Stimulated activated CD4-positive, alpha-beta T cell treated with anti-CD3 and anti-CD28 coated beads, Interleukin-1b, Interleukin-23, amount 100 ng/mL, for 48 hours (primary cell): ENCODE measurements around the gene IL4R.
"Not testable (repeated sequence)": the region's sequence is repeated elsewhere in the genome, so short reads cannot be mapped to it uniquely, and the experiment has no call there.

Experiments used
- DNase-seq: peaks from one replicate; pipeline ENCODE4 v3.0.0-alpha.2; 2020

IL4R gene

DNA sequence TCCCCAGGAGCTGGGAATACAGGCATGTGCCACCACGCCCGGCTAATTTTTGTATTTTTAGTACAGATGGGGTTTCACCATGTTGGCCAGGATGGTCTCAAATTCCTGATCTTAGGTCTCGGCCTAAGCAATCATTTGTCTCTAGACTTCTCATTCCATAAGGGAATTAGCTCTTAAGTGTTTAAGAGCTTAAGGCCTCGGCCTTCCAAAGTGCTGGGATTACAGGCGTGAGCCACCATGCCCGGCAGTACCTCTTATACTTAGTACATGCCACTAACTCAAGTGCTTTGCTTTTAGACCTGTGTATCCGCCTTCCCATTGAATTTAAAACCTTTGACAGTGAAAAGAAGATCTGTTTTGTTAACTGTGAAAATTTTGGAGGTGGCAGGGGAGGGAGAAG is 71.6 kb downstream of the IL4R start:
- DNase-seq = no peak

DNA sequence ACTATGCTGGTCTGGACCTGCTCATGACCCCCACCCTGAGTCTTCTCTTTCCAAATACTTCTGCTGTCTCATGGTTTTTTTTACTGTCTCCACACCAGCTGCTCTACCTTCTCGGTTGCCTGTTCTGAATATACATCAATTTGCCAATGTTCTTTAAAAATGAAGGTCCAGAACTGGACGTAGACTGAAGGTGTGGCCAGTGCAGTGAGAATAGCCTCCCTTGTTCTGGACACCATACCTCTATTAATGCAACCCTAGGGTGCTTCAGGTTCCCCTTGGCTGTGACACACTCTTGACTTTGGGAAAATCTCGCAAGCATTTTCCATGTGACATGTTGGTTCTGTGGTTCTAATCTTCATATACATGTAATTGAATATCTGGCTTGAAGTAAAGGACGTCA is 72.9 kb downstream of the IL4R start:
- no peak for DNase-seq

DNA sequence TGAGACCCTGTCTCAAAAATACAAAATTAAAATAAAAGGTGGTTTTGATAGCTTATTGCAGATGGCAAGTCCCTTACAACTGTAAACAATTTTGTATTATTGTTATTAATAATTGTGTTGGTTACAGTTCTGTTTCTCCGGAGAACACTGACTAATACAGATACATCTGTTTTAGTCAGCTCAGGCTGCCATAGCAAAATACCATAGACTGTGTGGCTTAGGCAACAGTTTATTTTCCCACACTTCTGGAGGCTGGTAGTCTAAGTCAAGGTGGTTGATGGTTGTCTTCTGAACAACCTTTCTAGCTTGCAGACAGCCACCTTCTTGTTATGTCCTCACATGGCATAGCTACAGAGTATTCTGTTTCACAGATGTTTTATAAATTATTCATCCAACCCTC is 74.0 kb downstream of the IL4R start:
- no peak for DNase-seq

DNA sequence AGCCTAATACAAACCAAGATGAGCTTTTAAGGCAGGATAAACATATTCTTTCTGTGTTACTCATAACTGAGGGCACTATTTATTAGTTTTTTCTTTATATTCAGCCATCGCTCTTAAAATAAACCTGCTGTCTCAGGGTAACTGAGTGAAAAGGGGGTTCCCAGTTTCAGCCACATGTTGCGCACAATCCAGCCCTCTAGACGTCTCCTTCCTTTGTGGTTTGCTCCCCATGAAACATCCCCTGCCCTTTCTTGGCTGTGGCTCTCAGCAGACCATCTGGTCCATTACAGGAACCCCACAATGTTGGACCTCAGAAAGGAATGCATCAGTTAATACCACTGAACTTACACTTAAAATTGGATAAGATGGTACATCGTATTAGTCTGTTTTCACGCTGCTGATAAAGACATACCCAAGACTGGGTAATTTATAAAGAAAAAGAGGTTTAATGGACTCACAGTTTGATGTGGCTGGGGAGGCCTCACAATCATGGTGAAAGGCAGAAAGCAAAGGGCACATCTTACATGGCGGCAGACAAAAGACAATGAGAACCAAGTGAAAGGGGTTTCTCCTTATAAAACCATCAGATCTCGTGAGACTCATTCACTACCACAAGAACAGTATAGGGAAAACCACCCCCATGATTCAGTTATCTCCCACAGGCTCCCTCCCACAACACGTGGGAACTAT is 75.6 kb downstream of the IL4R start:
- no peak for DNase-seq

DNA sequence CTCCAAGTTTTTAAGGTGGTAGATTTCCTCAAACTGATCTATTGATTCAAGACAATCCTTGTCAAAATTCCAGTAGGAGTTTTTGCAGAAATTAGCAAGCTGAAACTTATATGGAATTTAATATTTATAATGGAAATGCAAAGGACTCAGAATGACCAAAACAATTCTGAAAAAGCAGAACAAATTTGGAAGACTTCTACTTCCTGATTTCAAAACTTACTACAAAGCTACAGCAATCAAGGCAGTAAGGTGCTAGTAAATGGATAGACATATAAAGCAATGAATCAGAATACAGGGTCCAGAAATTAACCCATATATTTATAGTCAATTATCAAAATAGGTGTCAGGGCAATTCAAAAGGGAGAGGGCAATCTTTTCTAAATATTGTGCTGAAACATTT is 76.4 kb downstream of the IL4R start:
- no peak for DNase-seq

DNA sequence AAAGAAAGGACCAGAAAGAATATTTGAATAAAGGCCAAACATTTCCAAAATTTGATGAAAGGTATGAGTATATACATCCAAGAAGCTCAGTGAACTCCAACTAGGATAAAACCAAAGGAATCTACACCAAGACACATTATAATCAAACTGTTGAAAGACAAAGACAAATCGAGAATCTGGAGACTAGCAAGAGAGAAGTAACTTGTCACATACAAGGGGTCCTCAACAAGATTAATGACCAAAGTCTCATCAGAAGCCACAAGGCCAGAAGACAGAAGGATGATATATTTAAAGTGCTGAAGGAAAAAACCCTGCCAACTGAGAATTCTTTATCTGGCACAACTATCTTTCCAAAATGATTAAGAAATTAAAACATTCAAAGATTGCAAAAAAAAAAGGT is 78.9 kb downstream of the IL4R start:
- no peak for DNase-seq

DNA sequence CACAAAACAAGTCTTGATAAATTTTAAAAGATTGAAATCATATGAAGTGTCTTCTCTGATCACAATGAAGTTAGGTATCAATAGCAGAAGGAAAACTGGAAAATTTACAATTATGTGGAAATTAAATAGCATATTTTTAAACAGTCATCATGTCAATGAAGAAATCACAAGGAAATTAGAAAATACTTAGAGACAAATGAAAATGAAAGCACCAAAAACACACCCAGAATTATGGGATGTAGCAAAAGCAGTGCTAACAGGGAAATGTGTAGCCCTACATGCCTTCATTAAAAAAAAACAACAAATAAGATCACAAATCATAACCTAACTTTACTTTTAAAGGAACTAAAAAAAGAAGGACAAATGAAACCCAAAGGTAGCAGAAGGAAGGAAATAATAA is 80.7 kb downstream of the IL4R start:
- DNase-seq = no peak

DNA sequence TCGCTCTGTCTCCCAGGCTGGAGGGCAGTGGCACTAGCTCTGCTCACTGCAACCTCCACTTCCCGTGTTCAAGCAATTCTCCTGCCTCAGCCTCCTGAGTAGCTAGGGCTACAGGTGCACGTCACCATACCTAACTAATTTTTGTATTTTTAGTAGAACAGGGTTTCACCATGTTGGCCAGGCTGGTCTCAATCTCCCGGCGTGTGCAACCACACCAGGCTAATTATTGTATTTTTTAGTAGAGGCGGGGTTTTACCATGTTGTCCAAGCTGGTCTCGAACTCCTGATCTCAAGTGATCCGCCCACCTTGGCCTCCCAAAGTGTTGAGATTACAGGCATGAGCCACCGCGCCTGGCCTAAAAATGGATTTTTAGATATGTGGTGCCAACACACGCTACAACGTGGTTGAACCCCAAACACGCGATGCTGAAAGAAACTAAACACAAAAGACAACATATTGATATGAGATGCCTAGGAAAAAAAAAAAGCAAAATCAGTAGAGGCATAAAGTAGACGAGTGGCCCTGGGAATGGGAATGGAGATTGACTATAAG is 84.6 kb downstream of the IL4R start:
- DNase-seq = not testable (repeated sequence)

DNA sequence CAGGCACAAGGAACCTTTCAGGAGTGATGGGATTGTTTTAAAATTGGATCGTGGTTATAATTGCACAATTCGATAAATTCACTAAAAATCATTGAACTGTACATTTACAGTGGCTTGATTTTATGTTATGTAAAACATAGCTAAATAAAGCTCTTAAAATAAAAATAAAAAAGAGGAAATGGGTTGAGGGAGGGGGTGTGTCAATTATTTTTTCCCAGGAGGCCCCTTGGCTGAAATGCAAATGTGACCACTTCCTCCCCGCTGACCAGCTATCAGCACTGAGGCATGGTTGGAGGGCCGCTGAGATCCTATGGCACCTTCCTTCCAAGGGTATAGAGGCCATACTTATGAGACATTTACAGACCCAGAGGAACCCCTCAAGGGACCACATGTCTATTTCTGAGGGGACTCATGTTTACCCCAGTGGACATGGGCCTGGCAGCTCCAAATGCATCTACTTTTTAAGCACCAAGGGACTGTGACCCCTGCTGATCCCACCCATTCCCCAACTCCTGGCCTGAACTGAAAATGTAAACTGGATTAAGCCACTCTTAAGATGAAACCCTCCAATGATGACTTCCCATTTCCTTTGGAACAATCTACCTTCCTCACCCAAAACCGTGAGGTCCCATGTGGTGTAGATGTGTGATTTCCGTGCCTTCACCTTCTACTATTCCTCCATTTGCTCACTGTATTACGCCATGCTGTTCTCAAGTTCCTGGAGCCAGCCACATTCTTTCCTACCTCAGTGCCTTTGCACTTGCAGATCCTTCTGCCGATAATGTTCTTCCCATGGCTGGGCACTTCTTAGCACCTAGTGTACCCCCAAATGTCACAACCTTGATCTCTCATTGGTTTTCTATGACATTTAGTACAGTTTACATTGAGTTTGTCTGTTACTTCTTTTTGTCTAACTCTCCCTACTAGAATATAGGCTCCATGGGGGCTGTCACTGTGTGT is 85.4 kb downstream of the IL4R start:
- no peak for DNase-seq

DNA sequence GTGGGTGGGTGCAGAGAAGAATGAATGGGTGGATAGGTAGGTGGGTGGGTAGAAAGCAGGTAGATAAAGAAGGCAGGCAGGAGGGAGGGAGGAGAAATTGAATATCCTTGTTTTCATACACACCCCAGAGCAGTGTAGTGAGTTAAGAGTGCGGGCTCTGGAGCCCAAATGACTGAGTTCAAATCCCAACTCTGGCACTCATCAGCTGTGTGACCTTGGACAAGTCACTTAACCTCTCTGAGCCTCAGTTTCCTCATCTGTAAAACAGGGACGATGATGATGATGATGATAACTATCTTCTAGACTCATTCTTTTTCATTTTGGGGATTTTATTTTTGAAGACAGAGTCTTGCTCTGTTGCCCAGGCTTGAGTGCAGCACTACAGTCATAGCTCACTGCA is 86.2 kb downstream of the IL4R start:
- DNase-seq = no peak

DNA sequence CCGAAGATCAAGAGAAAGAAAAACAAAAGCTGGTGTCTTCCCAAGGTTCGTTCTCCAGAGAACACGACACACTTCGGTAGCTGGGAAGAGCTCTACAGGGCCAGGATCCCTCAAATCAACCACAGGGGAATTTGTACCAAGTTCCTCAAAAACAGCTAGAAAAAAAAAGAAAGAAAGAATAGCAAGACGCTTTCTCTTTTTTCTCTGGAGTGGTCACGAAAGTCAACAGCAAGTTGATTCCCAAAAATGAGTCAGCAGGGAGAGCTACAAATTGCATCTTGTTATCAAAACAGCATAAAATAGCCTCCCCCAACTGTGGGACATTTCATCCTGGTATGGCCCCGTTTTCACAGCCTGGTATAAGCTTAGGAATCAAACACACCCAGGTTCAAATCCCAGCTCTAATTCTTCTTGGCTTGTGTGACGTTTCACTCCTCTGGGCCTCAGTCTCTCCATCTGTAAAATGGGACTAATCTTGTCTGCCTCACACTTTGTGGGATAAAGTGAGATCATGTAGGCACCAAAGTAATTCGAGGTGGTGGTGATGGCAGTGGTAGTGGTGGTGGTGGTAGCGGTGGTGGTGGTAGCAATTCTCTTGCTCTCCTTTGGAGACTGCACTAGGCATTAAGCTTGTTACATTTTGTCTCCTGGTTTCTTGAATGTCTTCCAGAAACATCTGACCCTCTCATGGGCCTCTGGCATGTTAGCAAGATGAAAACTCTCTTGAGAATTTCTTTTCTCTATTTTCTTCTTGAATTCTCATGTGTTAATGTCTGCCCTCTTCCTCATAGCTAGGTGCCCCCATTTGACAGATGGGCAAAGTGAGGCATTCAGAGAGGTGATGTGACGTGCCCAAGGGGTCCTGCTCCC is 87.2 kb downstream of the IL4R start:
- no peak for DNase-seq

DNA sequence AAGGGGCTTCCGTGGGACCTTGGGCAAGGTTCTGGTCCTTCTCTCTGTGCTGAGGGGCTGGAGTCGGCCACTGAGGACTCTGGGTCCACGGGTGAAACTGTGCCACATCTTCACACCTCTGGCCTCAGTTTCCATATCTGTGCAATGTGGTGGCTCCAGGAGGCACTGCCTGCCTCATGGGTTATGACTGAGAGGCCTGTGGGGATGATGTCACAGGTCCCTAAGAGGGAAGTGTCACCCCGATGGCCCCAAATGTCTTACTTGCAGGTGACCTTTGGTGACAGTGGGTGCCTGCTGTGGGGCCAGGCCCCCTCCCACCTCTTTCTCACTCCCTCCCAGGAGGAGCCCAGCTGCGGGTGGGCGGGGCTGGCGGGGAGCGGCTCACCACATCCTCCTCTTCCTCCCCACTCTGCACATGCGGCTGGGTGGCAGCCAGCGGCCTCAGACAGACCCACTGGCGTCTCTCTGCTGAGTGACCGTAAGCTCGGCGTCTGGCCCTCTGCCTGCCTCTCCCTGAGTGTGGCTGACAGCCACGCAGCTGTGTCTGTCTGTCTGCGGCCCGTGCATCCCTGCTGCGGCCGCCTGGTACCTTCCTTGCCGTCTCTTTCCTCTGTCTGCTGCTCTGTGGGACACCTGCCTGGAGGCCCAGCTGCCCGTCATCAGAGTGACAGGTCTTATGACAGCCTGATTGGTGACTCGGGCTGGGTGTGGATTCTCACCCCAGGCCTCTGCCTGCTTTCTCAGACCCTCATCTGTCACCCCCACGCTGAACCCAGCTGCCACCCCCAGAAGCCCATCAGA is 88.2 kb downstream of the IL4R start, which contains the start of gene IL21R:
Gene IL21R, plus strand, starts transcription at position 407 of the 801 bp plus-strand sequence. CDS start 27,898 bp downstream, outside the sequence.
- peak; percentile 92 for DNase-seq

DNA sequence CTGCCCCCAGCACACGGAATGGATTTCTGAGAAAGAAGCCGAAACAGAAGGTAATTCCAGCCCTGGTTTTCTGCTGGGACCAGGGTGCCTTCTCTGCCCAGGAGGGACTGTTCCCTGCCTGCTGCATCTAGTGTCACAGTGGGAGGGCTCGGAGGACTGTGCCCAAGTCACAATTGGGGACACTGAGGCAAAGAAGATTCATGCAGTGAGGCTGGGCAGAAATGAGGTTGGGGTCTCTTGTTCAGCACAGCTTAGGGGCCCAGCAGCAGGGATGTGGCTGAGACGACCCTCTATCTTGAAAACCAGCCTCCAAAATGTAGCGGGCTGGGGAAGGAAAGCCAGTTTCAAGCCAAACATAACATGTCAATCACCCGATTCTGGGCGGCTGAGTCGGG is 88.8 kb downstream of the IL4R start:
- no peak for DNase-seq

DNA sequence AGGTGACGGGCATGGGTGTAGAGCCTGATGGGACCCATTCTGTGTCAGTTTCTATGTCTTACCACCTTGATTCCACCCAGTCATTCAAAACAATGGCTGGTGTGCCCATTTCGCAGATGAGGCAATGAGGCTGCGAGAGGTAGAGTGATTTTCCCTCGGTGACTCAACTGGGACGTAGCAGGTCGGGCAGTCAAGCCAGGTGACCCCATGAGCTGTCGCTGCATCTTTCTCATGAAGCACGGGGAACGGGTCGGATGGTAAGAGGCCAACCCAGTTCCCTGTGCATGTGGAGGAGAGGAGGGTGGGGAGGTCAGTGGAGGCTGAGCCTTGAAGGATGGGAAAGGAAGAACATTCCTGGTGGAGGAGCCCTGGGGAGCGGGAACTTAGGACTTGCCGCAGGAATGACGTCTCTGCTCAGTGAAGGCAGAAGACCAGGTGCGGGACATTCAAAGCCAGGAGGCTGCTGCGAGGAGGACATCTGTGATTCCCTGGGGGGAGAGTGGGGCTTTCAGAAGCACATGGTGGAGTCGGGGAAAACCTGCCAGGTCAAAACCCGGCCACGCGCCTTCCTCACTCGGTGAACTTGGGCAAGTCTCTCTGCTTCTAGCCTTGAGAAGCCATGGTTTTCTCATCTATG is 89.3 kb downstream of the IL4R start:
- DNase-seq = peak; percentile 67

DNA sequence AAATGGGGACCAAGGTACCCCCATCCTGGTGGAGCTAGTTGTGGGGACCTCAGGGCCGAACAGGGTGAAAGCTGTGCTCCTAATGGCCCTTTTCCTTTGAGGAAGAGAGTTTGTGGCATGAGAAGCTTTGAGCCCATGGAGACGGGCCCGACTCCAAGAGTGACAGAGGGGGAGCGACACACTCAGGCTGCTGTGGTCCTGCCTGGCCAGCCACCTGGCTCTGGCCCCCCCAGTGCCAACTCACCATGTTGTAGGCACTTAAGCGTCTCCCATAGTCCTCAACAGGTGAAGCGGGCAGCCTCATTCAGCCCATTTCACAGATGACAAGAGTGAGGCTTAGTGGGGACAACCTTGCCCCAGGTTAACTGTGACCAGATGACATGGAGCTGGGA is 89.8 kb downstream of the IL4R start:
- no peak for DNase-seq

DNA sequence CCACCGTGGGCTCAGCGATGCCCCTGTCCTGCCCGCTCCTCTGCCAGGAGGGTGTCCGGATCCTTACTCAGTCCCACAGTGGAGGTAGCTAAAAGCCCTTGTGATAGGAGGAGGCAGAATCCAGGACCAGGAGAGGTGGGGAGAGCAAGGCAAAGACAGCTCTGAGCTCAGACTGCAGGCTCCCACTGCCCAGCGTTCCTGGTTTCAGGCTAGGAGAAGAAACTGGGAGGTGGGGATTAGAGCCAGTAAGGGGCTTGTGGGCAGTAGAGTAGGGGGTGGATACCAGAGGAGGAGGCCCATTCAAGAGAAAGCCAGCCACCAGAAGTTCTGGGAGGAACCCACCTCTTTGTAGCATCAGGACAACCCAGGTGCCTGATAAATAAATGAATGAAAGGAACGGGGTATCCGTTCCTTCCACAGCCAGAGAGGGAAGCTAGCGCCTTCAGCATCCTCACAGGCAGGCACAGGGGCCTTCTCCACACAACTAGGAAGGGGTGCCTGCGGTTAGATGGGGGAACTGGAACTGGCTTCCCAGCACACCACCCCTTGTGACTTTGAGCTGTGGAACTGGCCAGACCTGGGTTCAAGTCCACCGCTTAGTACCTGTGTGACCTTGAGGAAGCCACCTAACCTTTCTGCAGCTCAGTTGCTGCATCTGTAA is 90.5 kb downstream of the IL4R start:
- peak; percentile 58 for DNase-seq

DNA sequence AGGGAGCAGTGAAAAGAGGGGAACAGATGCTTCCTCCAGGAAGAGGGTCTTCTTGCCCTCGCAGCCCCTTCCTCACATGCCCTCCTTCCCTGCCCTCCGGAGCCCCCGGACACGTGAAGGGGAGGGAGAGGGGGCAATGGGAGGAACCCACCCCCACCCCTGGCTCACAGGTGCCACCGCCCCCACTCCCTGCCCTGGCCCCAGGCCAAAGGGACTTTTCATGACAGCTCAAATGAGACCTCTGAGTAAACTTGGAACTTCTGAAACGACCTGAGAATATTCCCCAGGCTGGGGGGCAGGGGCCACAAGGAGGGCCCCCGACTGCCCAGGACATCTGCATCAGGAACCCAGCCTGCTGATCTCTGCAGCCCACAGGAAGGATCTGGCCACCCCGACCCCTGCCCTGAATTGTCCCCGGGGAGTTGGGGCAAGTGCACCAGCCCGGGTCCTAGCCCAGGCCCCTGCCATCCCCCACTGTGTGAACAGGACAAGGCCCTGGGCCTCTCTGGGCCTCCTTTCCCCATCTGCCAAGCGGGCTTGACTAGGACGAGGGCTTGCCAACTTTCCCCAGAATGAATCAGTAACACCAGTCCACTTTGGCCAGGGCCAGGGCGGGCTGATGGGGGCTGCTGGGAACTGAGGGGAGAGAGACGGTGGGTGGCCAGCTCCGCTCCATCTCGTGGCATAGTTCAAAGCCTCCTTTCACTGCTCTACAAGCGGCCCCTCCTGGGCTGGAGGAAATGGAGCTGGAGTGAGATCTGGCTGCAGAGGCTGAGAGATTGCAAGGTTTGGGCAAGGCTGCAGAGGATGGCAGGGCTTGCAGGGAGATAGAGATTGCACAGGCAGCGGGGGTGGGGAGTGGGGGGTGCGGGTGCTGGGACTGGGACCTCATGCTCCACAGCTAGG is 92.0 kb downstream of the IL4R start:
- DNase-seq = peak; percentile 83

DNA sequence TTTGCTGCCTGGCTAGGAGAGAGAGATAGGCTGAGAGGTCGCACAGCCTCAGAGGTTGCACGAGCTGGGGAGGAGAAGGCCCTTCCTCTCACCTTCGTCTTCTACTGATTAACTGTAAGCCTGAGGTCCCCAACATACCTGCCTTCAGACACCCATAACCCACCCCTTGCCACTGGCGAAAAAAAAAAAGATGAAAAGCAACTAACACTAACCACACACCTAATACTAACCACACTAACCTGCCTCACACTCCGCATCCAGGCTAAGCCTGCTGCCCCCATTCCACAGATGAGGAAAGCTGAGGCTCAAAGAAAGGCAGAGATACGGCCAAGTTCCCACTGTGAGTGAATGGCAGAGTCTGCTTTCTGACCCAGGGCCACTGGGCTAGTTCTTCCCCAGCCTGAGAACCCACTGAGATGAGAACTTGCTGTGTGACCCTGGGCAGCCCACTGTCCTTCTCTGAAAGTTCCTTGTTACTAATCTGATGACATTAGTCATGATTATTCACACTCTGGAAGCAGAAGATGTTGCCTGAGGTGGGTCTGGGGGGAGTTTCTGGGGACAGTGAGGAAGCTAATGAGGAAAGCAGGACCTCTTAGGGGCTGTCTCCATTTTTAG is 92.8 kb downstream of the IL4R start:
- no peak for DNase-seq

DNA sequence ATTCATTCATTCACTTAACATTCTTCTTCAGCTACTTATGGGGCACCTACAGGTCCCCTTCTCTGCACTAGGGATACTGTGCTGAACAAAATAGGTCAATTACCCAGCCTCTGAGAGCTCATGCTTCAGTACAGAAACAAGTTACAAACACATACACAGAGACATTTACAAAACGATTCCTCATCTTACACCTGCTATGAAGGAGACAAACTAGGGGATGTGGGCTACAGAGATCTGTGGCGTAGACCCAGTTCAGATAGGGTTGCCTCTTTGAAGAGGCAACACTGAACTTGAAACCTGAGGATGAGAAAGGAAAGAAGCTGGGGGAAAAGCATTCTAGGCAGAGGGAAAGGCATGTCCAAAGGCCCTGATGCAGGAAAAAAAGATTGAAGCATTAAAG is 93.4 kb downstream of the IL4R start:
- no peak for DNase-seq
